Lower lobe of right lung (tissue), 2 donors: ENCODE measurements around the gene MEIS1. TPM values are rescaled to one million over a fixed set of nuclear protein-coding genes. Genes with fewer than 3 reads are reported as not detected.
A peak's percentile ranks its signal among the peaks of the same experiment; 100 is the strongest.

Experiments
- ATAC-seq, 2 donors: fragments of 200-7000 bp; cut with Tn5 transposase; one replicate each; pipeline ENCODE4 v1.9.1; 2020 to 2022; ENCODE audit warnings: mild to moderate bottlenecking in 2 of 2, moderate library complexity in 2 of 2
- DNase-seq: peaks from one replicate; pipeline ENCODE4 v3.0.0-alpha.2; 2020
- H3K27ac ChIP-seq: fragments of 200-600 bp; one replicate; pipeline ENCODE4 v1.8.0; 2022
- H3K27me3 ChIP-seq: fragments of 200-600 bp; one replicate; pipeline ENCODE4 v1.8.0; 2022; ENCODE audit warnings: low read depth
- H3K36me3 ChIP-seq: fragments of 200-600 bp; one replicate; pipeline ENCODE4 v1.8.0; 2022; ENCODE audit warnings: mild to moderate bottlenecking
- H3K4me1 ChIP-seq: fragments of 200-600 bp; one replicate; pipeline ENCODE4 v1.8.0; 2022
- H3K4me3 ChIP-seq: fragments of 200-600 bp; one replicate; pipeline ENCODE4 v1.8.0; 2022; ENCODE audit warnings: mild to moderate bottlenecking
- H3K9me3 ChIP-seq: fragments of 200-600 bp; one replicate; pipeline ENCODE4 v1.8.0; 2022
- intact Hi-C: fragments of 100-400 bp; cut with DNase I; formaldehyde crosslinking; loops from one replicate; pipeline ENCODE4 v1.11.0; 2022
- total RNA-seq: library from RNA; stranded (reverse); fragmentation: NEBNext Ultra II Directional; extraction: Animal tissue kit (Norgen Biotek cat#: 25700); gene quantifications from one replicate; pipeline ENCODE4 v1.2.1, GENCODE V29; 2021
- TF ChIP-seq, protein P1 (sequence below): fragments of 200-600 bp; IDR thresholded peaks from one replicate; pipeline ENCODE4 v1.8.0; 2022; ENCODE audit warnings: antibody characterized with exemption, mild to moderate bottlenecking
- donor health status: DM: no; HTN: yes; CAD: no; lungs with severe emphysema.

MEIS1 gene
- total RNA-seq, 1 donor from 2014 or later = 54.7 TPM

DNA sequence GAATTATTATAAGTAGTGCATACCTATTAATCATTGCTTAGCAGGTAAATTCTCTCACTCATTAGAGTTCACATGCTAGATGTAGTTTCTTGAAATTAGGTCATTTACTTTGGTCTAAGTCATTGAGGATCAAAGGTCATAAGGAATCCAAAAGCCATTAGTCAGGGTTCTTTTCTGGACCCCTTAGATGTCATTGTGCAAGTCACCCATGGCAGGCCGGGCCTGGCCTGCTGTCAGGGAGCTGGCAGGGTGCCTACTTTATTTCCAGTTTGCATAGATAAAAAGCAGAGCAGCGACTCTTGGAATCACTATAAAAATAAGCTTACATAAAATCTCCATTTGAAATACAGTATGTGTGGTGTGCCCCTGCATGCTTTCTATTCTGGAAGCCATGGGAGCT, 91.3 kb downstream of the MEIS1 start:
- ATAC-seq = no peak
- TF ChIP-seq, protein P1, sequence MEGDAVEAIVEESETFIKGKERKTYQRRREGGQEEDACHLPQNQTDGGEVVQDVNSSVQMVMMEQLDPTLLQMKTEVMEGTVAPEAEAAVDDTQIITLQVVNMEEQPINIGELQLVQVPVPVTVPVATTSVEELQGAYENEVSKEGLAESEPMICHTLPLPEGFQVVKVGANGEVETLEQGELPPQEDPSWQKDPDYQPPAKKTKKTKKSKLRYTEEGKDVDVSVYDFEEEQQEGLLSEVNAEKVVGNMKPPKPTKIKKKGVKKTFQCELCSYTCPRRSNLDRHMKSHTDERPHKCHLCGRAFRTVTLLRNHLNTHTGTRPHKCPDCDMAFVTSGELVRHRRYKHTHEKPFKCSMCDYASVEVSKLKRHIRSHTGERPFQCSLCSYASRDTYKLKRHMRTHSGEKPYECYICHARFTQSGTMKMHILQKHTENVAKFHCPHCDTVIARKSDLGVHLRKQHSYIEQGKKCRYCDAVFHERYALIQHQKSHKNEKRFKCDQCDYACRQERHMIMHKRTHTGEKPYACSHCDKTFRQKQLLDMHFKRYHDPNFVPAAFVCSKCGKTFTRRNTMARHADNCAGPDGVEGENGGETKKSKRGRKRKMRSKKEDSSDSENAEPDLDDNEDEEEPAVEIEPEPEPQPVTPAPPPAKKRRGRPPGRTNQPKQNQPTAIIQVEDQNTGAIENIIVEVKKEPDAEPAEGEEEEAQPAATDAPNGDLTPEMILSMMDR = no peak
- Histone ChIP-seq H3K9me3 (no peaks in the 10 kb centered on the region), H3K27ac (no peak overlapping the region), H3K4me3 (no peak overlapping the region), H3K27me3 (no peaks in the 10 kb centered on the region), H3K36me3 (no peaks in the 10 kb centered on the region), H3K4me1 (peaks cover 19% of the 10 kb centered on the region)
- DNase-seq = no peak
- intact Hi-C loops = no loop called here

DNA sequence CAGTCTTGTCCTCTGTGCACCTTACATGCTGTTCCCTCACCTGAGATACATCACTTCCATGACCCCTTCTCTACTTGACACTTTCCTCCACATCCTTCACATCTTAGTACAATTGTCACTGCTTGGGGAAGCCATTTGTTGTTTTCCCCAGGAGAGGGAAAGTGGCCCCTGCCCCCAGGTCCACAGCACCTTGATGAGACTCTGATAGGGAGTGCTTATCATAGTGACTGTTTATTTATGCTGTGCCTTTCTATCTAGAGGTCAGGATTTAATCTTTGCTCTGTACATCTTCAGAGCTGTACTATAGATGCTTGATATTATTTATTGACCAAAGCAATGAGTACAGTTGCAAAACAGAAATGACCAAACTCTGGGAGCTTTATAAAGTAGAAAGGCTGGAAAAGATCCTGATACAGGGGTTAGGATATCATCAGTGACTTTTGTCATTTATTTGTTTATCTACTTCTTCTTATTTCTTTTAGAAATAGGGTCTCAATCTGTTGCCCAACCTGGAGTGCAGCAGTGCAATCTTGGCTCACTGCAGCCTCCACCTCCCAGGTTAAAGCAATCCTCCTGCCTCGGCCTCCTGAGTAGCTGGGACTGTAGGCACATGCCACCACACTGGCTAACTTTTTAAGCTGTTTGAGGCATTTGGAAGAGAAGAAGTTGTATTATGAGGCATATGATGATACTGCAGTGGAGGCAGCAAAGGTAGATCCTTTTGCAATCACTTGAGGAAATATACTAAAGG, 94.2 kb downstream of the MEIS1 start:
- no peaks in the 10 kb centered on the region for H3K36me3 ChIP-seq
- H3K27me3 ChIP-seq = no peaks in the 10 kb centered on the region
- DNase-seq (no peak), ATAC-seq (no peak)
- H3K4me3 ChIP-seq = no peak overlapping the region
- intact Hi-C loops = no loop called here
- peaks cover 3% of the 10 kb centered on the region for H3K4me1 ChIP-seq
- H3K9me3 ChIP-seq = no peaks in the 10 kb centered on the region
- peak overlapping the region; percentile 2 for H3K27ac ChIP-seq
- TF ChIP-seq, protein P1 = no peak

DNA sequence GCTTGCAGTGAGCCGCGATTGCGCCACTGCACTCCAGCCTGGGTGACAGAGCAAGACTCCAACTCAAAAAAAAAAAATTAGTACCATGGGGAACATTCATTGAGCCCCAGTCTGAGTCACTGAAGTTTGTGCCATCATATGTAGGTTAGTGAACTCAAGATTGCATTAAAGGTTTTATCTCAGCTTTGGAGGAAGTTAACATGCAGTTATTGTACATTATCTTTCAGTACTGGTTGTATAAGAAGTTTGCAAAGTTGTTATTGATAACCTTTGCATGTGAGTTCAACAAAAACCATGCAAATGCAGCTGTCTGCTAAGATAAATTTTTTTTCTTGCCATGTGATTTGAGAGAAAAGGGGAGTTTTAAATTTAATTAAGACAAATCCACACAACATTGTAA, 95.7 kb downstream of the MEIS1 start:
- ATAC-seq (no peak), DNase-seq (no peak)
- H3K4me3 ChIP-seq = no peak overlapping the region
- TF ChIP-seq, protein P1 = no peak
- intact Hi-C loops = no loop called here
- no peaks in the 10 kb centered on the region for H3K4me1 ChIP-seq
- H3K27ac ChIP-seq = no peak overlapping the region
- H3K36me3 ChIP-seq = no peaks in the 10 kb centered on the region
- H3K27me3 ChIP-seq = no peaks in the 10 kb centered on the region
- H3K9me3 ChIP-seq = no peaks in the 10 kb centered on the region

DNA sequence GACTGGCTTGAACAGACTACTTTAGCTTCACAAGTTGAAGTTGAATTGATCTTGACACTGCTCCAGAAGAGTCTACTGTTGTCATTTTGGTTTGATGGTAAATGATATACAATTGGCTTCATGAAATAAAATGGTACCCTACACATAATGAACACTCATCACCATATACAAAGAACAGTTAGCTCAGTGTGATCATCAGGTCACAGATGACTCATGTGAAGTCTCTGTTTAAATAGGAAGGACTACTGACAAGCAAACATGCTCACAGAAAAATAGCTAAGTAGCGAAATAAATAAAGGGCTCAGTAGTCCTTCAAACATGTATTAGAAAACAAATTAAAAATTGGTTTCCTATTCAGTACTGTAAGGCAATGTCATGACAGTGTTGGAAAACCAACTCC, 96.2 kb downstream of the MEIS1 start:
- Histone ChIP-seq H3K27ac (no peak overlapping the region), H3K4me3 (no peak overlapping the region), H3K36me3 (no peaks in the 10 kb centered on the region), H3K9me3 (no peaks in the 10 kb centered on the region), H3K4me1 (no peaks in the 10 kb centered on the region), H3K27me3 (no peaks in the 10 kb centered on the region)
- DNase-seq (no peak), ATAC-seq (no peak)
- TF ChIP-seq, protein P1 = no peak
- intact Hi-C loops = no loop called here

DNA sequence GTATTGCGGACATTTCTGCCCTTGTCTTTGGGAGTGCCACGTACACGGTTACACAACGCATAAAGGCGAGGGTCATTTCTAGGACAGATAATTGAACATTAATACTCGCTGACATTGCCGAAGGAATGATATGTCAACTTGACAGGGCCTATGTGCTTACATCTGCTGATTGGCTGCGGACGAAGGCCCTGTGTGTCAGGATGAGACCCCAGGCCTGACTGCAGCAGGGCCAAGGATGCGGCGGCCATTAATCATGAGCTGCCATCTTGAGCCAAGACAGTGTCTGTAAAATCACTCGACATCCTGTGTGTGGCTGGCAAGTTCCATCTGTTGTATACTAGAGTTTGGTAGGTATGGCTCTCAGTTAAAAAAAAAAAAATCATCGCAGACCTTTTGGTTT, 96.6 kb downstream of the MEIS1 start:
- no peak overlapping the region for H3K4me3 ChIP-seq
- H3K36me3 ChIP-seq = no peaks in the 10 kb centered on the region
- TF ChIP-seq, protein P1 = no peak
- intact Hi-C loops = no loop called here
- no peak for ATAC-seq
- H3K9me3 ChIP-seq = no peaks in the 10 kb centered on the region
- no peaks in the 10 kb centered on the region for H3K4me1 ChIP-seq
- H3K27ac ChIP-seq = no peak overlapping the region
- H3K27me3 ChIP-seq = no peaks in the 10 kb centered on the region
- DNase-seq = no peak
